ENCODE data around the gene FOXM1. TPM values are rescaled to one million over a fixed set of nuclear protein-coding genes. Genes with fewer than 3 reads are reported as not detected.
"Not testable (repeated sequence)": the region's sequence is repeated elsewhere in the genome, so short reads cannot be mapped to it uniquely, and the experiment has no call there.

The FOXM1 gene
- total and polyA plus RNA-seq, 2 donors: 0.49 to 6.2 TPM

DNA sequence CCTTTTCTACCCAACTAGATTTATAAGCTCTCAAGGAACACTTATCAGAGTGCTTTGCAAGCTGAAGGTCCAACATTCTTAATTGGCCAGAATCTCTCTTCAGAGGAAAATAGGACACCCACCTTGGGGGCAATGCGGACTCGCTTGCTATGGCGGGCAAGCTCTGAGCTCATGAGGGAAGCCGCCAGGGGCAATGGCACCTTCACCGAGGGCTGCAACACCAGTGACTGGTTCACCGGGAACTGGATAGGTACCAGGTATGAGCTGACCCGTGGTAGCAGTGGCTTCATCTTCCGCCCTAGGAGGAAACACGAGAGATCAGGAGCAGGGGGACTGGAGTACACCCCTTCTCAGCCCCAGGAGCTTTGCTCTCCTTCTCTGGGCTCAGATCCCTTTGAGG, 12.8 kb downstream of the FOXM1 start:
- Histone ChIP-seq H3K4me1 (ENCODE audit: insufficient read depth) (no peaks in the 10 kb centered on the region), H3K27ac (ENCODE audit: low read depth) (no peak overlapping the region), H3K36me3 (ENCODE audit: insufficient read depth) (no peaks in the 10 kb centered on the region), H3K4me3 (ENCODE audit: low read depth, low read length) (no peak overlapping the region)
- DNase-seq (ENCODE audit: extremely low spot score): no peak
- WGBS: 97% methylated on average over 9 of the region's 9 CpGs

DNA sequence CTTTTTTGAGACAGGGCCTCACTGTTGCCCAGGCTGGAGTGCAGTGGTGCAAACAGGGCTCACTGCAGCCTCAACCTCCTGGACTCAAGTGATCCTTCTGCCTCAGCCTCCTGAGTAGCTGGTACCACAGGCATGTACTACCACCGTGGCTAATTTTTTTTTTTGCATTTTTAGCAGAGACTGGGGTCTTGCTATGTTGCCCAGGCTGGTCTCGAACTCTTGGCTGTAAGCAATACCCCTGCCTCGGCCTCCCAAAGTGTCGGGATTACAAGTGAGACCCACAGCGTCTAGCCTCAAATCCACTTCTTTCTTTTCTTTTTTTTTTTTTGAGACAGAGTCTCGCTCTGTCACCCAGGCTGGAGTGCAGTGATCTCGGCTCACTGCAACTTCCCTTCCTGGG, 13.6 kb downstream of the FOXM1 start:
- WGBS: 99% methylated on average over 7 of the region's 7 CpGs
- not testable (repeated sequence) for H3K4me1 ChIP-seq (ENCODE audit: insufficient read depth)

DNA sequence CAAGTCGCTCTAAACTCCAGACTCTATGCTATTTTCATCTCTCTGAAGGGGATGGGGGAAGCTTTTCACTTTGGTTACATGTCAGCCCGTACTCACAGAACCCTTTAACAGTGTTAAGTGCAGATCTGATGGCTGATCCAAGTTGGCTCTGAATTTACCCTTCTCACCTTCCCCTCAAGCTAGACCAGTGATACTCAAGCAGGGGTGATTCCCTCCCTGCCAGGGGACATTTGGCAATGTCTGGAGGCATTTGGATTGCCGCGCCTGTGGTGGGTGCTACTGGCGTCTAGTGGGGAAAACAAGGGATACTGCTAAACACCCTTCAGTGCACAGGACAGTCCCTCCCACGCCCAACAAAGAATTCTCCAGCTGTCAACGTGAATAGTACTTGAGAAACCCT, 14.1 kb downstream of the FOXM1 start:
- no peak for DNase-seq (ENCODE audit: extremely low spot score)
- Histone ChIP-seq H3K36me3 (ENCODE audit: insufficient read depth) (no peaks in the 10 kb centered on the region), H3K4me1 (ENCODE audit: insufficient read depth) (no peaks in the 10 kb centered on the region), H3K27ac (ENCODE audit: low read depth) (no peak overlapping the region), H3K4me3 (ENCODE audit: low read depth, low read length) (no peak overlapping the region)
- WGBS: 94% methylated on average over 7 of the region's 7 CpGs

More for the DNA sequence above, 13.6 kb downstream of the FOXM1 start:
- H3K27ac ChIP-seq (ENCODE audit: low read depth); H3K36me3 ChIP-seq (ENCODE audit: insufficient read depth); H3K4me3 ChIP-seq (ENCODE audit: low read depth, low read length); DNase-seq (ENCODE audit: extremely low spot score): not testable (repeated sequence)

GRCh38 chr12:2860170-2860569, 16.8 kb downstream of the FOXM1 start:
- Histone ChIP-seq H3K4me3 (ENCODE audit: low read depth, low read length) (no peak overlapping the region), H3K36me3 (ENCODE audit: insufficient read depth) (no peaks in the 10 kb centered on the region), H3K4me1 (ENCODE audit: insufficient read depth) (no peaks in the 10 kb centered on the region), H3K27ac (ENCODE audit: low read depth) (no peak overlapping the region)
- no peak for DNase-seq (ENCODE audit: extremely low spot score)

- H3K4me1 ChIP-seq (ENCODE audit: insufficient read depth): no peaks in the 10 kb centered on the region
- DNase-seq (ENCODE audit: extremely low spot score): no peak
- no peak overlapping the region for H3K4me3 ChIP-seq (ENCODE audit: low read depth, low read length)
- no peak overlapping the region for H3K27ac ChIP-seq (ENCODE audit: low read depth)
- WGBS: 76% methylated on average over 12 of the region's 12 CpGs
- no peaks in the 10 kb centered on the region for H3K36me3 ChIP-seq (ENCODE audit: insufficient read depth)
These were observed 18.0 kb downstream of the FOXM1 start for GRCh38 chr12:2858944-2859421.

DNA sequence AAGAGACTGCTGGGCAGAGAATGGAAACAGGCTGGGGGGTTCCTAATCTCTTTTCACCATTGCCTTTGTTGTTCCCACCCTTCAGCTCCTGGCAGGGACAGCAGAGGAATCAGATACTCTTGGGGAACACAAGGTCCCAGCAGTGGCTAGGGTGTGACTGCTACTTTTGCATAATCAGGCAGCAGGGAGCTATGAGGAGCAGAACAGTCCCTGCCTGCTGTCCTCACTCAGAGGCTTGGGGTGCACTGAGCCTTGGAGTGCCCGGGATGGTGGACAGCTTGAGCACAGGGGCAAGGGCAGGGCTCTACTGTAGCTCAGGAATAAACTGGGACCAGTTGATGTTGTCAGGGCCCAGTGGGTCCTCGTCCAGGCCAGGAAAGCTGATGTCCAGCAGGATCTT, 18.6 kb downstream of the FOXM1 start:
- Histone ChIP-seq H3K4me1 (ENCODE audit: insufficient read depth) (no peaks in the 10 kb centered on the region), H3K36me3 (ENCODE audit: insufficient read depth) (no peaks in the 10 kb centered on the region), H3K4me3 (ENCODE audit: low read depth, low read length) (no peak overlapping the region), H3K27ac (ENCODE audit: low read depth) (no peak overlapping the region)
- DNase-seq (ENCODE audit: extremely low spot score): no peak
- 90% methylated on average over 2 of the region's 2 CpGs for WGBS

GRCh38 chr12:2857576-2857975, 19.4 kb downstream of the FOXM1 start:
- Histone ChIP-seq H3K36me3 (ENCODE audit: insufficient read depth) (no peaks in the 10 kb centered on the region), H3K4me1 (ENCODE audit: insufficient read depth) (no peaks in the 10 kb centered on the region), H3K4me3 (ENCODE audit: low read depth, low read length) (no peak overlapping the region), H3K27ac (ENCODE audit: low read depth) (no peak overlapping the region)
- no peak for DNase-seq (ENCODE audit: extremely low spot score)
- WGBS: 96% methylated on average over 7 of the region's 7 CpGs

DNA sequence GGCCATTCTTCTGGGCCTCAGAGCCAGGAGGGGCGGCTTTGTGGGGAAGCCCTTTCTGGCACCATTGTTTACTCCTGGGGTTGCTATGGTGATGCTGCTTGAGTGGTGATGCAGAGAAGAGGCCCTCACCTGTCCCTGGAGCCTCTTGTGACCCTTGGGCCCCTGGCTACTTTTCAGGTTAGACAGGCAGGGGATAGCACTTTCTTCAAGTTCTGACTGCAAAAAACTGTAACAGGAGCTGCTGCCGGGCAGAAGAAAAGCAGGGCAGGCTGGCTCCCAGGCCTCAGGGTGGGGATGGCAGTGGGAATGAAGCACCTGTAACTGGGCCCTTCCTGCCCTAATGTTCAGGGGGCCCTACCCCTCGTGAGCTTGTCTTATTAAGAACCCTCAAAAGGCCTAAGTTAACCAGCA, 19.9 kb downstream of the FOXM1 start, which contains the start of gene TEX52:
Gene TEX52 (minus strand): TSS at position 19 of the 411 bp plus-strand sequence. CDS start 13 bp downstream, at position 6.
- Histone ChIP-seq H3K36me3 (ENCODE audit: insufficient read depth) (no peaks in the 10 kb centered on the region), H3K4me3 (ENCODE audit: low read depth, low read length) (no peak within 1 kb of the TSS), H3K27ac (ENCODE audit: low read depth) (no peak within 1 kb of the TSS), H3K4me1 (ENCODE audit: insufficient read depth) (no peaks in the 10 kb centered on the region)
- WGBS: 82% methylated on average over 3 of the region's 3 CpGs
- no peak for DNase-seq (ENCODE audit: extremely low spot score)

DNA sequence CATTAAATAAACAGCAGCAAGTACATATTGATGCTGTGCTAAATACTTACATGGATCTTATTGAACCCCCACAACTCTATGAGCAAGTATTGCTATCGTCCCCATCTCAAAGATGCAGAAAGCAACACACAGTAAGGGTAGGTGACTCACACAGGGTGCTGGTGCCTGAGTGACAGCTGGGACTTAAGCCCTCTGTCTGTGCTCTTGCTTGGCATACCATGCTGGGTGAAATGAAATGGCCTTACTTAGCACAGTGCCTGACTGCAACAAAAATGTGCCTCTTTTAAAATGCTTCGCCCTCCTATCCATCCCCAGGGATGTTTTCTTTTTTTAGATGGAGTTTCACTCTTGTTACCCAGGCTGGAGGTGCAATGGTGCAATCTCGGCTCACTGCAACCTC, 20.9 kb downstream of the FOXM1 start:
- Histone ChIP-seq H3K27ac (ENCODE audit: low read depth) (no peak overlapping the region), H3K36me3 (ENCODE audit: insufficient read depth) (no peaks in the 10 kb centered on the region), H3K4me1 (ENCODE audit: insufficient read depth) (no peaks in the 10 kb centered on the region), H3K4me3 (ENCODE audit: low read depth, low read length) (no peak overlapping the region)
- WGBS: 91% methylated on average over 3 of the region's 3 CpGs
- no peak for DNase-seq (ENCODE audit: extremely low spot score)

GRCh38 chr12:2855546-2855945, 21.4 kb downstream of the FOXM1 start:
- Histone ChIP-seq H3K36me3 (ENCODE audit: insufficient read depth) (no peaks in the 10 kb centered on the region), H3K4me1 (ENCODE audit: insufficient read depth) (no peaks in the 10 kb centered on the region), H3K27ac (ENCODE audit: low read depth) (no peak overlapping the region), H3K4me3 (ENCODE audit: low read depth, low read length) (no peak overlapping the region)
- WGBS: 96% methylated on average over 7 of the region's 7 CpGs
- no peak for DNase-seq (ENCODE audit: extremely low spot score)

- H3K4me1 ChIP-seq (ENCODE audit: insufficient read depth): no peaks in the 10 kb centered on the region
- 92% methylated on average over 25 of the region's 25 CpGs for WGBS
- H3K27ac ChIP-seq (ENCODE audit: low read depth): no peak overlapping the region
- DNase-seq (ENCODE audit: extremely low spot score): no peak
- H3K4me3 ChIP-seq (ENCODE audit: low read depth, low read length): no peak overlapping the region
- H3K36me3 ChIP-seq (ENCODE audit: insufficient read depth): no peaks in the 10 kb centered on the region
These were observed 22.1 kb downstream of the FOXM1 start for GRCh38 chr12:2854669-2855453.

DNA sequence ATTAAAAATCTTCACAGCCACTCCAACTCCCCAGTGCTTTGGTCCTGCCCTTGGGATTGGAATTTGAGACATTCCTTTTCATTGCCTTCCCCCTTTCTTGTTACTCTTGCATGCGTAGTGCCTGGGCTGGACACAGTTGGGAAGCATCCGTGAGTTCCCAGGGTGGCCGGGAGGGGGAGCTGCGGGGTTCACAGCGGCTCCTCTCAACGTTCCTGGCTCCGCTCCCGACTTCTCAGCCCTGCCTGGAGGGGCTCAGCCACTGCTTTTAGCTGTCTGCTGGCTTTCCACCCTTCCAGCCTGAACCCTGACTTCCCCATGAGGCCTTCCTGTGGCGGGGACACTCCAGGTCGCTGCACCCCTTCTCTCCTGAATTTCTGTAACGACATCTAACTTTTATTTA, 23.3 kb downstream of the FOXM1 start:
- no peak overlapping the region for H3K27ac ChIP-seq (ENCODE audit: low read depth)
- no peaks in the 10 kb centered on the region for H3K4me1 ChIP-seq (ENCODE audit: insufficient read depth)
- H3K4me3 ChIP-seq (ENCODE audit: low read depth, low read length): no peak overlapping the region
- H3K36me3 ChIP-seq (ENCODE audit: insufficient read depth): no peaks in the 10 kb centered on the region
- WGBS: 15% methylated on average over 11 of the region's 11 CpGs
- peak; percentile 28 for DNase-seq (ENCODE audit: extremely low spot score)

- DNase-seq (ENCODE audit: extremely low spot score): no peak
- no peak overlapping the region for H3K4me3 ChIP-seq (ENCODE audit: low read depth, low read length)
- no peak overlapping the region for H3K27ac ChIP-seq (ENCODE audit: low read depth)
- no peaks in the 10 kb centered on the region for H3K4me1 ChIP-seq (ENCODE audit: insufficient read depth)
- H3K36me3 ChIP-seq (ENCODE audit: insufficient read depth): no peaks in the 10 kb centered on the region
- 95% methylated on average over 3 of the region's 3 CpGs for WGBS
These were observed 25.0 kb downstream of the FOXM1 start for GRCh38 chr12:2851931-2852330.

DNA sequence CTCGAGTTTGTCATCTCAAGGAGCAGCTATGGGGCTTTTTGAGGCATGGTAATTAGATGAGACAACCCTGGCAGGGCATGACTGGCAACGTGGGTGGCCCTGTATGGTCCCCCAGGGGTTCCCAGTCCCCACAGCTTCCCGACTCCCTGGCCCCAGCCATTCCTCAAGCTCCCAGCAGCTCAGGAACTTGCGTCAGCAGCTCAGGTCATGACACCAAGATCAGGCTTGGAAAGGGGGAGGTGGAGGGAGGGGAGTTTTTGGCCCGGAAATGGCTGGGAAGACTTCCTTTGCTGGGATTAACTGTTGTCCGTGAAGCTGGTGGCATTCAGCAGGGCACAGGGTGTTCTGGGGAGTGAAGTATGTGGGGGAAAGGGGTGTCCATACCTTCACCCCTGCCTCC, 31.7 kb downstream of the FOXM1 start:
- no peak overlapping the region for H3K27ac ChIP-seq (ENCODE audit: low read depth)
- WGBS: 36% methylated on average over 6 of the region's 6 CpGs
- DNase-seq (ENCODE audit: extremely low spot score): no peak

More for the DNA sequence above, 31.7 kb downstream of the FOXM1 start:
- no peak overlapping the region for H3K4me3 ChIP-seq (ENCODE audit: low read depth, low read length)
- no peaks in the 10 kb centered on the region for H3K4me1 ChIP-seq (ENCODE audit: insufficient read depth)
- H3K36me3 ChIP-seq (ENCODE audit: insufficient read depth): no peaks in the 10 kb centered on the region
